Neural crest cell (in vitro differentiated cells): ENCODE data around the gene LILRB1. TPM values are rescaled to one million over a fixed set of nuclear protein-coding genes. Genes with fewer than 3 reads are reported as not detected.
"Not testable (repeated sequence)": the region's sequence is repeated elsewhere in the genome, so short reads cannot be mapped to it uniquely, and the experiment has no call there.

Experiments used
- DNase-seq: peaks from one replicate; pipeline ENCODE4 v3.0.0; 2021; ENCODE audit warnings: low read depth, mixed read lengths, low spot score
- H3K27ac Mint-ChIP-seq: one replicate; pipeline ENCODE4 v1.8.0; 2021; ENCODE audit warnings: mild to moderate bottlenecking, mixed read lengths; ENCODE audit not compliant: unreplicated experiment
- H3K27me3 Mint-ChIP-seq: 2 replicates; pipeline ENCODE4 v1.8.0; 2021; ENCODE audit warnings: low read depth, mild to moderate bottlenecking, mixed read lengths
- H3K36me3 Mint-ChIP-seq: 2 replicates; pipeline ENCODE4 v1.8.0; 2021; ENCODE audit warnings: low read depth, mild to moderate bottlenecking, mixed read lengths
- H3K4me1 Mint-ChIP-seq: 2 replicates; pipeline ENCODE4 v1.8.0; 2021; ENCODE audit warnings: mixed read lengths
- H3K4me3 Mint-ChIP-seq: one replicate; pipeline ENCODE4 v1.8.0; 2021; ENCODE audit warnings: mild to moderate bottlenecking, mixed read lengths
- H3K9me3 Mint-ChIP-seq: 2 replicates; pipeline ENCODE4 v1.8.0; 2021; ENCODE audit warnings: mixed read lengths
- total RNA-seq: library from RNA; stranded (reverse); gene quantifications from 2 replicates; pipeline ENCODE4 v1.2.1, GENCODE V29; 2021
- TF ChIP-seq, protein P1 (sequence below): fragments of 200-600 bp; sonication (generic); conservative IDR thresholded peaks from 2 replicates; pipeline ENCODE4 v1.5.0; 2021; ENCODE audit warnings: antibody characterized with exemption, mild to moderate bottlenecking

The LILRB1 gene
- total RNA-seq, 1 donor from 2014 or later, result not detected

DNA sequence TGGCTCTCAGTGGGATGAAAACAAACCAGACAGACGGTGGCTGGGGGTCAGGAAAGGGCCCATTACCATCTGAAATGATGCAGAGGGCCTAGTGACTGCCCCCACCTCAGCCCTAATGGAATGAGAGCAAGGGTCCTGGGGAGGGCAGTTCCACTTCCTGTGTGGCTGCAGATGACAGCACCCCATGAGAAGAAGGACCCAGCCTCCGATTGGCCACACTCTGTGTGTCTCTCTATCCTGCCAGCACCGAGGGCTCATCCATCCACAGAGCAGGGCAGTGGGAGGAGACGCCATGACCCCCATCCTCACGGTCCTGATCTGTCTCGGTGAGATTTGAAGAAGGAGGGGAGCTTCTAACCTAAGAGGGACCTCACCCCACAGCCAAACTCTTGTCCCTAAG lies 498 bp downstream of the LILRB1 start:
- no peaks in the 10 kb centered on the region for H3K4me1 Mint-ChIP-seq
- peaks cover 3% of the 10 kb centered on the region for H3K36me3 Mint-ChIP-seq
- no peak overlapping the region for H3K4me3 Mint-ChIP-seq
- H3K27me3 Mint-ChIP-seq, result no peaks in the 10 kb centered on the region
- TF ChIP-seq, protein P1, sequence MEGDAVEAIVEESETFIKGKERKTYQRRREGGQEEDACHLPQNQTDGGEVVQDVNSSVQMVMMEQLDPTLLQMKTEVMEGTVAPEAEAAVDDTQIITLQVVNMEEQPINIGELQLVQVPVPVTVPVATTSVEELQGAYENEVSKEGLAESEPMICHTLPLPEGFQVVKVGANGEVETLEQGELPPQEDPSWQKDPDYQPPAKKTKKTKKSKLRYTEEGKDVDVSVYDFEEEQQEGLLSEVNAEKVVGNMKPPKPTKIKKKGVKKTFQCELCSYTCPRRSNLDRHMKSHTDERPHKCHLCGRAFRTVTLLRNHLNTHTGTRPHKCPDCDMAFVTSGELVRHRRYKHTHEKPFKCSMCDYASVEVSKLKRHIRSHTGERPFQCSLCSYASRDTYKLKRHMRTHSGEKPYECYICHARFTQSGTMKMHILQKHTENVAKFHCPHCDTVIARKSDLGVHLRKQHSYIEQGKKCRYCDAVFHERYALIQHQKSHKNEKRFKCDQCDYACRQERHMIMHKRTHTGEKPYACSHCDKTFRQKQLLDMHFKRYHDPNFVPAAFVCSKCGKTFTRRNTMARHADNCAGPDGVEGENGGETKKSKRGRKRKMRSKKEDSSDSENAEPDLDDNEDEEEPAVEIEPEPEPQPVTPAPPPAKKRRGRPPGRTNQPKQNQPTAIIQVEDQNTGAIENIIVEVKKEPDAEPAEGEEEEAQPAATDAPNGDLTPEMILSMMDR, result no peak
- peaks cover 5% of the 10 kb centered on the region for H3K9me3 Mint-ChIP-seq
- DNase-seq, result no peak
- no peak overlapping the region for H3K27ac Mint-ChIP-seq

DNA sequence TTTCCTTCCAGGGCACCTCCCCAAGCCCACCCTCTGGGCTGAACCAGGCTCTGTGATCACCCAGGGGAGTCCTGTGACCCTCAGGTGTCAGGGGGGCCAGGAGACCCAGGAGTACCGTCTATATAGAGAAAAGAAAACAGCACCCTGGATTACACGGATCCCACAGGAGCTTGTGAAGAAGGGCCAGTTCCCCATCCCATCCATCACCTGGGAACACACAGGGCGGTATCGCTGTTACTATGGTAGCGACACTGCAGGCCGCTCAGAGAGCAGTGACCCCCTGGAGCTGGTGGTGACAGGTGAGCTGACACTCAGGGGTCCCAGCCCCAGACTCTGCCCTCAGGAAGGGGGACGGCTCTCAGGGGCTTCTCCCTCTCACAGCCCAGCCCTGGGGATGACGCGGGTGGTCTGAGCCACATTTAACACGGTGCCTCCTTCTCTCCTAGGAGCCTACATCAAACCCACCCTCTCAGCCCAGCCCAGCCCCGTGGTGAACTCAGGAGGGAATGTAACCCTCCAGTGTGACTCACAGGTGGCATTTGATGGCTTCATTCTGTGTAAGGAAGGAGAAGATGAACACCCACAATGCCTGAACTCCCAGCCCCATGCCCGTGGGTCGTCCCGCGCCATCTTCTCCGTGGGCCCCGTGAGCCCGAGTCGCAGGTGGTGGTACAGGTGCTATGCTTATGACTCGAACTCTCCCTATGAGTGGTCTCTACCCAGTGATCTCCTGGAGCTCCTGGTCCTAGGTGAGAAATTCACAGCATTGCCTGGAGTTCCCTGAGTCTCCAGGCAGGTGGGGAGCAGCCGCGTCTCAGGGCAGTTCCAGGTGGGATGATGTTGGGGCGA lies 1.4 kb downstream of the LILRB1 start:
- not testable (repeated sequence) for H3K36me3 Mint-ChIP-seq, H3K4me1 Mint-ChIP-seq, H3K9me3 Mint-ChIP-seq, H3K27ac Mint-ChIP-seq, H3K27me3 Mint-ChIP-seq, DNase-seq, H3K4me3 Mint-ChIP-seq

DNA sequence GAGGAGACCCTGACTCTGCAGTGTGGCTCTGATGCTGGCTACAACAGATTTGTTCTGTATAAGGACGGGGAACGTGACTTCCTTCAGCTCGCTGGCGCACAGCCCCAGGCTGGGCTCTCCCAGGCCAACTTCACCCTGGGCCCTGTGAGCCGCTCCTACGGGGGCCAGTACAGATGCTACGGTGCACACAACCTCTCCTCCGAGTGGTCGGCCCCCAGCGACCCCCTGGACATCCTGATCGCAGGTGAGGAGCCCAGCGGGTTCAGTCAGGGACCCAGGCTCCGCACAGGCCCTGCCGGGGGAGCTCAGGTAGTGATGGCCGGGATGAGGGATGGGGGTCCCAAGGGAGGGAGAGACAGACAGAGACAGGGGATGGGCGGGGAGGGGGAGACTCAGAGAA lies 2.2 kb downstream of the LILRB1 start:
- not testable (repeated sequence) for H3K4me3 Mint-ChIP-seq, H3K4me1 Mint-ChIP-seq, H3K27me3 Mint-ChIP-seq, H3K27ac Mint-ChIP-seq, DNase-seq, H3K9me3 Mint-ChIP-seq, H3K36me3 Mint-ChIP-seq

DNA sequence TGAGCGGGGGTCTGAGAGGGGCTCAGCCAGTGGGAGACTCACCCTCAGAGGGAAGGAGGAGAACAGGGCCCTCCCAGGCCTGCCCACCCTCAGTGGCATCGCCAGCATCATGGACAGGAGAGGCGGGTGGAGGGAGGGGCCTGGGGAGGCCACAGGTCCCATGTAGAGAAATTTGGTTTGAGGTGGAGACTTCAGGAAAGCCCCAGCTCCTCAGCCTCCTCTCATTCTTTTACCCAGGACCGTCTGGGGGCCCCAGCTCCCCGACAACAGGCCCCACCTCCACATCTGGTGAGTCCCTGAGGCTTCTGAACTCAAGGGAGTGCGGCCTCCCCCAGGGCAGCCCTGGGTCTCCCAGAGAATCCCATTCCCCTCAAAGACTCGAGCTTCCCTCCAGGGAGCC lies 3.1 kb downstream of the LILRB1 start:
- Mint-ChIP-seq H3K36me3 (no peaks in the 10 kb centered on the region), H3K27me3 (no peaks in the 10 kb centered on the region), H3K27ac (no peak overlapping the region), H3K4me1 (no peaks in the 10 kb centered on the region), H3K9me3 (peaks cover 6% of the 10 kb centered on the region), H3K4me3 (no peak overlapping the region)
- TF ChIP-seq, protein P1, result no peak
- no peak for DNase-seq

DNA sequence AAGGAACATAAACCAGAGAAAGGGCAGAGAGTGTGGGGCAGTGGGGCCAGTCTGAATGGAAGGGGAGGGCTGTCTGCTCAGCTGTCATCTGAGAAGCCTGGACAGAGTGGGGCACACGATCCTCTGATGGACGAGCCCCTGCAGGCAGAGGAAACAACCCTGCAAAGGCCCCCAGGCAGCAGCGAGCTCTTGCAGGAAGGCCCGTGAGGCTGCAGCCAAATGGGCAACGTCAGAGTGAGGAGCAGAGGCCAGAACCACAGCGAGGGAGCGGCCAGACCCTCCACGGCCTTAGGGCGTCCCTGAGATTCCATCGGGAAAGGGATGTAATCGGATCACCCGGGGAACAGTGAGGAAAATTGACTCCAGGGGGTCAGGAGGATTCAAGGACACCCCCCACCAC lies 5.8 kb downstream of the LILRB1 start:
- not testable (repeated sequence) for H3K4me1 Mint-ChIP-seq, H3K27me3 Mint-ChIP-seq, DNase-seq, H3K36me3 Mint-ChIP-seq, H3K4me3 Mint-ChIP-seq, H3K27ac Mint-ChIP-seq
- peaks cover 17% of the 10 kb centered on the region for H3K9me3 Mint-ChIP-seq

DNA sequence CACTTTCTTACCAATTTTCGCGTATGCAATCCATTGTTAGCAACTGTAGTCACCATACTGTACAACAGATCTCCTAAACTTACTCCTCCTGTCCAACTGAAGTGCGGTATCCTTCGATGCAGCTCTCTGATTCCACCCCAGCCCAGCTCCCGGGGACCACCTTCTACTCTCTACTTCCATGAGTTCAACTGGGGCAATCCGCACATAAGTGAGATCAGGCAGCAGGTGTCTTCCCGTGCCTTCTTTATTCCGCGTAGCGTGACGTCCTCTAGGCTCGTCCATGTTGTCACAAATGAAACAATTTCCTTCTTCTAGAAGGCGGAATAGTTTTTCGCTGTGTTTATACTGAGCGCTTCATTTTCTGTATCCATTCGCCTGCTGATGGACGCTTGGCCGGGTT lies 8.4 kb downstream of the LILRB1 start:
- peaks cover 21% of the 10 kb centered on the region for H3K9me3 Mint-ChIP-seq
- TF ChIP-seq, protein P1, result no peak

DNA sequence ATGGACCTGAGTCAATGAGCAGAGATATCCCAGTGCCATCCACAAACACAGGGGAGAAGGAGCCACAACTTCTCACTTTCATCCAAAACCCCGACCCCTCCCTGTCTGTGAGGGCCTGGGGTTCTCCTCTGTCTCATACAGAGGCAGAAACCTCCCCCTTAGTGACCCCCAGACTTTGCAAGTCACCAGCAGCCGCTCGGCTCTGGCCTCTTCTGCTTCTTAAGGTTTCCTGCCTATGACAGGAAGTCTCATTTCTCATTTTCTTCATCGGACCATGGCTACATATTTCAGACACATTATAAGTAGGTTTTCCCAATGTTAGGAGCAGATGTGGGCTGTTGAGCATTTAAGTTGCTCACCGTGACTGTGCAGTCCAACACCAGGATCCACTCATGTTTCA lies 12.7 kb downstream of the LILRB1 start:
- H3K4me1 Mint-ChIP-seq, H3K4me3 Mint-ChIP-seq, H3K27ac Mint-ChIP-seq, DNase-seq, H3K27me3 Mint-ChIP-seq, H3K36me3 Mint-ChIP-seq: not testable (repeated sequence)
- H3K9me3 Mint-ChIP-seq, result peaks cover 27% of the 10 kb centered on the region

More for the DNA sequence above, 8.4 kb downstream of the LILRB1 start:
- peaks cover 5% of the 10 kb centered on the region for H3K36me3 Mint-ChIP-seq
- H3K27me3 Mint-ChIP-seq, result no peaks in the 10 kb centered on the region
- no peak overlapping the region for H3K4me3 Mint-ChIP-seq
- no peaks in the 10 kb centered on the region for H3K4me1 Mint-ChIP-seq
- H3K27ac Mint-ChIP-seq, result no peak overlapping the region
- DNase-seq, result no peak

DNA sequence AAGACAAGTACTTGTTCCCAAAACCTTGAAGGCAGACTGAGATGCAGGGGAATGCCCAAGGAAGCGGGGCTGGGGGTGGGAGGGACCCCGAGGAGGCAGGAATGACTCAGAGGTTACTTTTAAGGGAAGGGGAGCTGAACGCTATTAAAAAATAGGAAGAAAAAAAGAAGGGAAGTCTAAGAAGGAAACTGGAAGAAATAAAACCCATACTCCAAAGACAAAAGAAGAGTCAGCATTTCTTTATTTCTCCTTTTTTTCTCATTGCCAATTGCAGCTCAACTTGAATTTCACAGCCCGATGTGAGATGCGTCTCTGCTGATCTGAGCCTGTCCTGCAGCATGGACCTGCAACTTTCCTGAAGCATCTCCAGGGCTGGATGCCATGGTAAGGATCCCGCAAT lies 13.3 kb downstream of the LILRB1 start:
- H3K27ac Mint-ChIP-seq, DNase-seq, H3K4me3 Mint-ChIP-seq, H3K36me3 Mint-ChIP-seq, H3K27me3 Mint-ChIP-seq, H3K4me1 Mint-ChIP-seq: not testable (repeated sequence)
- peaks cover 32% of the 10 kb centered on the region for H3K9me3 Mint-ChIP-seq
